GM19468 (cell line): ENCODE measurements around the gene HIKESHI.
"Not testable (repeated sequence)": the region's sequence is repeated elsewhere in the genome, so short reads cannot be mapped to it uniquely, and the experiment has no call there.

Source experiments
- ATAC-seq: cut with Tn5 transposase; IDR thresholded peaks from one replicate; pipeline ENCODE4 v1.9.1; 2021; ENCODE audit warnings: mild to moderate bottlenecking, moderate library complexity, moderate number of reproducible peaks; ENCODE audit not compliant: unreplicated experiment; ENCODE audit errors: extremely low read depth

The HIKESHI gene, protein sequence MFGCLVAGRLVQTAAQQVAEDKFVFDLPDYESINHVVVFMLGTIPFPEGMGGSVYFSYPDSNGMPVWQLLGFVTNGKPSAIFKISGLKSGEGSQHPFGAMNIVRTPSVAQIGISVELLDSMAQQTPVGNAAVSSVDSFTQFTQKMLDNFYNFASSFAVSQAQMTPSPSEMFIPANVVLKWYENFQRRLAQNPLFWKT

DNA sequence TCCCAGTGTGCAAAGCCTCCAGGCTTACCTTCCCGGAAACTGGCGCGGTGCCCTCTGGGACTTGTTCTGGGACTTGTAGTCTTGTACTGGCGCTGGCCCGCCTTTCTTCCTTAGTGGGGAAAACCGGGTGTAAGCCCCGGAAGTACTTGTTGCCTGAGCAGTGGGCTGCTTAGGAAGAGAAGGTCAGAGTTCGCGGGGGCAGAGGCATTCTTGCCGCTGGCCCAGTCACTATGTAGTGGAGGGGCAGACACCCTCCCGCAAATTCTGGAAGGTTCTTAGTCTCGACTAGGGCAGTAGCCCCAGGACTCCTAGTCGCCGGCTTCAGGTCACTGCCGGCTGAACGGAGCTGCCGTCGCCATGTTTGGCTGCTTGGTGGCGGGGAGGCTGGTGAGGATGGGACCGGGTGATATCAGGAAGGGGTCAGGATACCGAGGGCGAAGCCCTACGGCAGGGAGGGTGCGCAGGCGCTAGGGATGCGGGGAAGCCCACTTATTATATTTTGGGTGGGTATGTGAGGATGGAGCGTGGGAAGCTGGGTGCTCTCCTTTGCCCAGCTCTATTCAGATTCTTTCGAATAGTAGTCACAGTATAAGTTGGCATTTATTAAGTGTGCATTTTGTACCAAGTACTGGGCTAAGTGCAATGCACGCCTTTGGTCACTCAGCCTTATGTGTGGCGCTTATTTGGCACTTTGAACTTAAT, at the start of gene HIKESHI:
TSS of gene HIKESHI (plus strand) at position 149 of the 702 bp plus-strand sequence. CDS start at position 358, 209 bp downstream.
- ATAC-seq, result peak; percentile 89

DNA sequence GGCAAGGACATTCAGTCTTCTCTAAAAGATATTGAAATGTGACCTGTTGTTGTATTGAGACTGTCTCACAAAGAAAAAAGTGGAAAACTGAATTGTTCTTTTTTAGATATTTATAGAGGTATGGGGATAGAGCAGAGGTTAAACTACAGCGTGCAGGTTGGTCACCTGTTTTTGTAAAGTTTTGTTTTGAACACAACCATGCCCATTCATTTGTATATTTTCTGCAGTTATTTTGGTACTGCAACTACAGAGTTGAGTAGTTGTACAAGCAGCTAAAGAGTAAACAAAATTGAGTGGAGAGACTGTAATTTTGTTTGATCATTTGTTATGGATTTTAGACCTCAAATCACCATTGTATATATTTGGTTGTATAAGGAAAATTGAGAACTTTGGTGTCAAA, 46.1 kb upstream of the HIKESHI start:
- peak; percentile 73 for ATAC-seq

DNA sequence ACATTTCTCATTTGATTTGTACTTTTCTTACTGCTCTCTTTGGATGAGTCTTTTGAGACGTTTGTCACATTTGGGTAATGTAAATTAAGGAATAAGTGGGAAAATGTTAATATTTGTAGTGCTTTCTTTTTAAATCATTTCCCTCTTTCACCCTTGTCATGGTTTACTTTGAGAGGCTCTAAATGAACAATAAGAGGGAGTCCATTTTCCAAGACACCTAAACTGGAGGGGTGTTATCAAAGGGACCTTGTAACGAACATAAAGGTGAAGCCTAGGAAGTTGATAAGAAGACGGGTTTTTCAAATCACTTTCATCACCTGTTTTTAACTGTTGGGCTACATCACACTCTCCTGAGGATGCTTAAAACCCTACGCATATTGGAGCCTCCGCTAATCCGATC, 45.4 kb upstream of the HIKESHI start:
- ATAC-seq, result no peak

DNA sequence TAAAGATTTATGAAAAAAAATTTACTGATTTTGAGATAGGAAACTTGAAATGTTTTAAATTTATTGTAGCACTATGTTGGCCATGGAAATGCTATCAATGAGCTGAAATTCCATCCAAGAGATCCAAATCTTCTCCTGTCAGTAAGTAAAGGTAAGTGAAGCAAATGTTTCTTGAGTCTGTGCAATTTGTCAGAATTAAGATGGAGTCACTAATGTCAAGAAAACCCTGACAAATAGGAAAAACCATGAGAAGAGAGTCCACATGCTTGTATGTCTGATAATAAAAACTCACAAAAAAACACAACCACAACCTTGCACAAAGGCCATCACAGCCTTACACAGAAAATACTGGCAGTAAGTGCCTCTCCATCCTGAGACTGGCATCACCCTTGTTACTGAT, 44.6 kb upstream of the HIKESHI start:
- no peak for ATAC-seq

DNA sequence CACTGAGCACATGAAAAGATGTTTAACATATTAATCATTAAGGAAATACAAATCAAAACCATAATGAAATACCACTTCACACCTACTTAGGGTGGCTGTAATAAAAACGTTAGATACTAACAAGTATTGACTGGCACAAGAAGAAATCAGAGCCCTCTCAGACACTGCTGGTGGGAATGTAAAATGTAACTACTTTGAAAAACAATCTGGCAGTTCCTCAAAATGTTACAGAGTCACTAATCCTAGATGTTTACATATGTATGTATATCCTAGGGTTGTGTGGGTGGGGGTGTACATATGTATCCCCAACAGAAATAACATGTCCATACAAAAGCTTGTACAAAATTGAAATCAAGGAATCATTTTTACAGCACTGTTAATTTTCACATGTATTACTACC, 42.3 kb upstream of the HIKESHI start:
- ATAC-seq, result no peak

DNA sequence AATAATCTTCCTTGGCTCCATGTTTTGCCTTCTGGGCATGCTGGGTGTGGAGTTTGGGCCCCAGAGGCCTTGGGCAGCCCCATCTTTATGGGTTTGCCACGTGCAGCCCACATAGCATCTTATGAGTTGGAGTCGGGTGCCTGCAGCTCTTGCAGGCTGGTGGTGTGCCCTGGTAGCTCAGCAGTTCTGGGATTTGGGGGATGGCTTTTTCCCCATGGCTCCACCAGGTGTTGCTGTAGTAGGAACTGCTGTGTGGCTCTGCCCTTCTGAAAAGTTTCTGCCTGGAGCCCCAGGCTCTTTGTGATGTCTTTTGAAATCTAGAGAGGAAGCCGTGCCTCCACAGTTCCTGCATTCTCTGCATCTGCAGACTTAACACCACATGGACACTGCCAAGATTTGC, 40.7 kb upstream of the HIKESHI start:
- ATAC-seq, result no peak

DNA sequence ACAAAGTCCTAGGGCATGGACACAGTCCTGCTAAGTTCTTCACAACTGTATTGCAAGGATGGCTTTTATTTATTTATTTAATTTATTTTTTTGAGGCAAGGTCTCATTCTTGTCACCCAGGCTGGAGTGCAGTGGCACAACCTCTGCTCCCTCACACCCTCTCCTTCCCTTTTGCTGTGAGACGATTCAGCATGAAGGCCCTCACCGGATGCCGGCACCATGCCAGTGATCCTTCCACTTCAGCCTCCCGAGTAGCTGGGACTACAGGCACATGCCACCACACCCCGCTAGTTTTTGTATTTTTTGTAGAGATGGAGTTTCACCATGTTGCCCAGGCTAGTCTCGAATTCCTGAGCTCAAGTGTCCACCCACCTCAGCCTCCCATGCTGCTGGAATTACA, 39.7 kb upstream of the HIKESHI start:
- ATAC-seq, result no peak

DNA sequence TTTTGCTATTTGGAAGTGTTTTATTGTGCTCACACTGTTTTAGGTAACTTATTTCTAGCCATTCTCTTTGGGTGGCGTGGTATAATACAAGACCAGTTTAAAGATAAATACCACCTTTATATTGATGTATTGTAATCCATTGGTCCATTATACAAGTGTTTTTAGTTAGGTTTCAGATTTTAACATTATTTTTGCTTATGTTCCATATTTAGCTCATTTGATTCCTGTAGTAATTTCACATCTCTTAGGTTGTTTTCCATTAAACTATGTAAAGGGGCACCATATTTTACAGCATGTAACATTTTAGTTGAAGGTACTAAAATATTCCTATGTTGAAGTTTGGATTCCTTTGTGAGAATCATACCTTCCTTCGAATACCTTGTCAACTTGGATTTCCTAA, 37.4 kb upstream of the HIKESHI start:
- ATAC-seq, result no peak

DNA sequence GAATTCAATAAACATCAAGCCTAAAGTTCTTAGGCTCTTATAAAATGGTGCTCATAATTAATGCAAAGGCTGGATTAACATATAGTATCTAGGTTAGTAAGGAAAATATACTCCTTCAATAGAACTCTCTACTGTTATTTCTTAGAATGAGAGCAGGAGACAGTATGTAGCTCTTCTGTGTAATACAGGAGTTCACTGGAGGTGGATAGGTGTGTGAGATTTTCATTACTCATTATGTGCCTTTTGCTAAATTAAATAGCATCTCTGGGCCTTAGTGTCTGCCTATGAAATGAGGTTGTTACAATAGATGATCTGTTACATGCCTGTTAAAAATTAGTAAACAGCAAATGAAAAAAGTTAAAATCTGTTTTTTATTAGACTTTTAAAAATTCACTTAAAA, 36.8 kb upstream of the HIKESHI start:
- no peak for ATAC-seq

DNA sequence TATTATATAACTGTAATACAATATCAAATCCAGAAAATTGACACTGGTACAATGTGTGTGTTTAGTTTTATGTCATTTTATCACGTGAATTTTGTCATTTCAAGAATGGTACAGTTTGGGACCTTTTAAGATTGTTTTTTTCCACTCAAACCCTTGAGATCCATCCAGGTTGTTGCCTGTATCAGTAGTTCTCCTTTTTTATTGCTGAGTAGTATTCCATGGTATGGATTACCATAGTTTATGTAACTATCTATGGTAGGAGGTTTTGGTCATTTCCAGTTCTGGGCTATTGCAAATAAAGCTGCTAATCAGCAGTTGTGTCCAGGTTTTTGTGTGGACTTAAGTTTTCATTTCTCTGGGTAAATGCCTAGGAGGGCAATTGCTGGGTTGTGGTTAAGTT, 32.4 kb upstream of the HIKESHI start:
- ATAC-seq, result no peak

DNA sequence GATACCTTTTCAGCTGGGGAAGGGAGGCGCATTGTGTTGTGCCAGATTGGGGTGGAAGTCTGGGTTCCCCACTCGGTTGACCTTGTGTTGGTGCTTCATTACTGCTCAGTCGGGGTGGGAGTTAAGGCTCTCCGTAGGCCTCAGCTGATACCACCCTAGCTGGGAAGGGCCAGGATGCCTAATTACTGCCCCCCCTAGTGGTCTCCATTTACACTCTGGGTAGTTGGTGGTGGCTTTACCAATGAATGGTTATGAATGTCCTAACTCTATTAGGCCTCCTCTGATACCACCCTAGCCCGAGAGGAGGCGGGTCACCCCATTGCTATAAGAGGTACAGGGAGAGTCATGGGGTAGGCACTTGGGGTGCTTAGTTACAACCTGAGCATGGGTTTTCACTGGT, 27.5 kb upstream of the HIKESHI start:
- no peak for ATAC-seq

DNA sequence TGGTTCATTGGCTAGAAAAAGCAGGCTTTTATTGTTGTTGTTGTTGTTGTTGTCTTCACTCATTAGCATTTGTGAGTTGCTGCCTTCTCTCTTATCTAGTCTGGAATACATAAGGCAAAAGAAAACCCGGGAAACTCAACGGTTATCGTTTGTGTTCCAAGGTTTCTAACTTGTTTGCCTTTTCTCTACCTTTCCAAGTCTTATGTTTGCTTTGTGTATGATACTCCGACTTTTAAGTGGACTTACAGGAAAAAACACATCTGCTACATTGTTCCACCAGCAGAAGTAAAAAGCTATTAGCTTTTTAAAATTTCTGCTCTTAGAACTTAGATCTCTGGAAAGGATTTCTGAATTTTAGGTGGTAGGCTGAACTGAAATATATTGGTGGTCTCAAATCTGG, 27.0 kb upstream of the HIKESHI start:
- no peak for ATAC-seq

DNA sequence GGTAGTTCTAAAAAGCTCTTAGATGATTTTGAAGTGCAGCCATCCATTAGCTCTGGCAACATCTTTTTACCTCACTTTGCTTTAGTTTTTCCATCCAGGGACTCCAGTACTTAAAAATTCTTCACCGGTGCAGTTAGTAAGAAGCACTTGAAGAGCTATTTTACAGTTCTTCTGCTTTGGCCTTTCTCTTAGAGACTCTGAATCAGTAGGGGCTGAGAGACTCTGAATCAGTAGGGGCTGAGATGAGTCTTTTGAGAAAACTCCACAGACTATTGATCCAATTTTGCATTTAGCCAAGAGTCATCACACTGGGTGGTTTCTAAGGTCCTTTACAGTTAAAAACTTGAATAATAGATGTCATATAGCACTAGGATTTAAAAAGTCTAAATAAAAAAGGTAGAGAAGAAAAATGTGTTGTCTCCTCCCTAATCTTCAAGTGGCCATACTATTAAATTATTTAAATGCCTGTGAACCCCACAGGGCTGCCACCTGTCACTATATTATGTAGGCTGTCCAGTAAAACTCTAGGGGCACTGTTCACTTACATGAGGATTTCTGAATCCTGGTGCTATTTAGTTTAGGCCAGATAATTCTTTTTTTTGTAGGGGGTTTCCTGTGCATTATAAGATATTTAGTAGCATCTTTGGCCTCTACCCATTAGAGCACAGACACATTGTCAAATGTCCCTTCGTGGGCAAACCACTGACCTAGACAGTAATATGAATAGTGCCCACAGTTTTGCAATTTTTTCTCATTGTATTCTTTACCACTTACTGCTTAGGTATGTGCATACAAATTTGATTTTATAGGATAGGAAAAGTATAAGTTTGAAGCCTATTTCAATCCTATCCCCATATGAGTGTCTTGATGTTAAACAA, 26.3 kb upstream of the HIKESHI start:
- ATAC-seq, result no peak

DNA sequence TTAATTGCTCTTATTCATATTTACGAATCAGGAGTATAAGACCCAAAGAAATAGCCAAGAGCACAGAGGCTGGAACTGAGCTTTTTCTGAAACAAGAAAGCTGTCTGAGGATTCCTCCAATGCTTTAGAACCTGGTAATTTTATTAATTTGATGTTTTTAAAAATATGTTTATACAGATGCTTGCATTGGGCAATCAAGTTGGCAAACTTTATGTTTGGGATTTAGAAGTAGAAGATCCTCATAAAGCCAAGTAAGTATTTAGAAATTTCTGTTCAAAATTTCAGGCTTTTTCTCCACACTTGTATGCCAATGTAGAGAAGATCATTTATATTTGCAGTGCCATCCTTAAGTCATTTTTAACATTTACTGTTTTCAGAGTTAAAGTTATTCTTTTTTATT, 24.3 kb upstream of the HIKESHI start:
- no peak for ATAC-seq

DNA sequence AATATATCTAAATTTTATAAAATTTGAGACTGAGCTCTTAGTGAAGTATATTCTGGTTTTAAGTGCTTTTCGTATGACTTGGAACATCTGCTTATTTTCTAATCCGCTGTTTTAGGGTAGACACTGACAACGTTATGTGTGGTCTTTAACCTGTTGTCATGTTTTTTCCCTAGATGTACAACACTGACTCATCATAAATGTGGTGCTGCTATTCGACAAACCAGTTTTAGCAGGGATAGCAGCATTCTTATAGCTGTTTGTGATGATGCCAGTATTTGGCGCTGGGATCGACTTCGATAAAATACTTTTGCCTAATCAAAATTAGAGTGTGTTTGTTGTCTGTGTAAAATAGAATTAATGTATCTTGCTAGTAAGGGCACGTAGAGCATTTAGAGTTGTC, 23.8 kb upstream of the HIKESHI start:
- ATAC-seq, result no peak

DNA sequence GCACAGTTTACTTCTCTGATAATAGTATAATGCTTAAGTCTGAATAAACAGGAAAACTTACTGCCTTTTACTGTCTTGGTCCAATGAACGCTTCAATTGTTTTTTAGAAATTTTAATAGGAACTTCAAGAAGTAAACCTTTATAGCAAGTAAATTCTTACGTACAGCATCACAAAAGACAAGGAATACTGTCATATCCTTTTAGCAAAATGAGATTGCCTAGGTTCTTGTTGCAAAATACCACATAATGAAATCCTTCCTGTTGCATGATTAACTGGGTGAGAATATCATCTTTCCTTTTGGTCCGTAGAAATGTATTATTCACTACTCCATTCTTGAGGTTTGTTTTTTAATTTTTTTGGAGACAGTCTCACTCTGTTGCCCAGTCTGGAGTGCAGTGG, 22.3 kb upstream of the HIKESHI start:
- no peak for ATAC-seq

DNA sequence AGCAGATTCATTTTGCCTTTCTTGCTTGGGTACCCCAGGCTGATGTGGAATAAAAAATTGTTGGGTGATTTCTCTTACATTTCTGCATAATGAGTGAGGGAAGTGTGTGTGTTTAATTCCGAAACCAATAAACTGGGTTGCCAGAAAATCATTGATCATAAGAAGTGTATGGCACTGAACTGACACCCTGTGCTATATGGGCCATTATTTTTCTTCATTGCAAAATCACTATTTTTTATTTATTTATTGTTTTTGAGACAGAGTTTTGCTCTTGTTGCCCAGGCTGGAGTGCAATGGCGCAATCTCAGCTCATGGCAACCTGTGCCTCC, 14.6 kb upstream of the HIKESHI start:
- peak; percentile 1 for ATAC-seq

DNA sequence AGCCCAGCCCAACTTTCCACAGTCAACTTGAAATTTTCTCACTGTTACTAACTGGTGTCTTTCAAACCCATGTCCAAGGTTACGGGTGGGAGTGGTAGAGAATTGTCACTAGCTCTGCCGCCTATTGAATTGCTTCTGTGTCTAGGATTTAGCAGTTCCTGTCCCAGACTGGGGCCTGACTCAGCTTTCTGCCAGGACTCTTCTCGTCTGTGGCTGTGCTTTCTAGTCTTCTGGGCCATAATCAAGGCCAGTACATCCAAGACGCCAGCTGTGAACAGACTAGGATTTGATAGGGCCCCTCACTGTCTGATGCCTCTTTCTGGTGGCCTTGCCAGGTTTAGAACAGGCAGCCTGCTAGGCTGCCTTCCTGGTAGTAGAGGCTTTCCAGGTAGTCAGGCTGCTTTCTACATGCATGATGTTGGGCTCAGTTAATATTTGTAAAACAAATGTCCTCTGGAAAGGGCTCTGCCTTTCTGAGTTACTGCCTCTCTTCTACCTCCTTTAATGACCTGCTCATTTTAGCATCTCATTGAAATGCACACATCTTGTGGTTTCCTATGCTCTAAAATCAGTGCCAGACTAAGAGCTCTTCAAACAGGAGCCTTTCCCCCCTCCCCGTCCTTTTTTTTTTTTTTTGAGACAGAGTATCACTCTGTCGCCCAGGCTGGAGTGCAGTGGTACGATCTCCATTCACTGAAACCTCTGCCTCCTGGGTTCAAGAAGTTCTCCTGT, 13.1 kb upstream of the HIKESHI start:
- ATAC-seq, result no peak

DNA sequence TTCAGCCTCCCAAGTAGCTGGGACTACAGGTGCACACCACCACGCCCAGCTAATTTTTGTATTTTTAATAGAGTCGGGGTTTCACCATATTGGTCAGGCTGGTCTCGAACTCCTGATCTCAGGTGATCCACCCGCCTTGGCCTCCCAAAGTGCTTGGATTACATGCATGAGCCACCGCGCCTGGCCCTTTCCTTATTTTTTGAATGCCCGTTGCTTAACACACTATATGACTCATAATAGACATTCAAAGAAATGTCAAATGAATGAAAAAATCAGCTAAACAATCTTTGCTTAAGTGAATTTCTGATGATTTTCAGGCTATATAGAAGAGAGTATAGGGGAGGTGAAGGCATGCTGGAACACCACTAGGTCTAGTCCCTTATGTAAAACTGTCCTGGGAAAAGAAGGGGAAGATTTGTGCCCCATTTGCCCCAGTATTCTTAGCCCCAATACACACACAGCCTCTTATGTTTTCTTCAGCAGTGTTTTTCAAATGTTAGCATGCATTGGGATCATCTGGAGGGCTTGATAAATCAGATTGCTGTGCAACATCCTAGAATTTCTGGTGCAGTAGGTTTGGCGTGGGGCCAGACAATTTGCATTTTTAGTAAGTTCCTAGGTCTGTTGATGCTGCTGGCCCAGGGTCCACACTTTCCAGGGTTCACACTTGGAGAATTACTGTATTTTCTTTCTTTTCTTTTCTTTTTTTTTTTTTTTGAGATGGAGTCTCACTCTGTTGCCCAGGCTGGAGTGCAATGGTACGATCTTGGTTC, 12.3 kb upstream of the HIKESHI start:
- ATAC-seq, result not testable (repeated sequence)
